OCI-LY1 (cell line): ENCODE data around the gene FYCO1.

Experiments
- EZH2 ChIP-seq: fragments of 200-600 bp; sonication (generic), shearing (Covaris generic); IDR thresholded peaks from 2 replicates; pipeline ENCODE4 v1.8.0; 2017; ENCODE audit warnings: borderline replicate concordance, mixed run types, mild to moderate bottlenecking, antibody characterized with exemption, low read length, moderate library complexity, mixed read lengths
- TF ChIP-seq, protein P1 (sequence below): fragments of 200-600 bp; sonication (generic), shearing (Covaris generic); IDR thresholded peaks from 2 replicates; pipeline ENCODE4 v1.5.1; 2017; ENCODE audit warnings: mild to moderate bottlenecking, antibody characterized with exemption, low read length, moderate library complexity, mixed read lengths

- TF ChIP-seq, protein P1, sequence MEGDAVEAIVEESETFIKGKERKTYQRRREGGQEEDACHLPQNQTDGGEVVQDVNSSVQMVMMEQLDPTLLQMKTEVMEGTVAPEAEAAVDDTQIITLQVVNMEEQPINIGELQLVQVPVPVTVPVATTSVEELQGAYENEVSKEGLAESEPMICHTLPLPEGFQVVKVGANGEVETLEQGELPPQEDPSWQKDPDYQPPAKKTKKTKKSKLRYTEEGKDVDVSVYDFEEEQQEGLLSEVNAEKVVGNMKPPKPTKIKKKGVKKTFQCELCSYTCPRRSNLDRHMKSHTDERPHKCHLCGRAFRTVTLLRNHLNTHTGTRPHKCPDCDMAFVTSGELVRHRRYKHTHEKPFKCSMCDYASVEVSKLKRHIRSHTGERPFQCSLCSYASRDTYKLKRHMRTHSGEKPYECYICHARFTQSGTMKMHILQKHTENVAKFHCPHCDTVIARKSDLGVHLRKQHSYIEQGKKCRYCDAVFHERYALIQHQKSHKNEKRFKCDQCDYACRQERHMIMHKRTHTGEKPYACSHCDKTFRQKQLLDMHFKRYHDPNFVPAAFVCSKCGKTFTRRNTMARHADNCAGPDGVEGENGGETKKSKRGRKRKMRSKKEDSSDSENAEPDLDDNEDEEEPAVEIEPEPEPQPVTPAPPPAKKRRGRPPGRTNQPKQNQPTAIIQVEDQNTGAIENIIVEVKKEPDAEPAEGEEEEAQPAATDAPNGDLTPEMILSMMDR: no peak
- no peak for TF ChIP-seq EZH2
These were observed at the start of gene FYCO1 for GRCh38 chr3:45995236-45996192.
